GM23338 (cell line): ENCODE measurements around the gene HERC2. TPM values are rescaled to one million over a fixed set of nuclear protein-coding genes. Genes with fewer than 3 reads are reported as not detected.

Experiments used
- ATAC-seq: fragments of 200-7000 bp; cut with Tn5 transposase; 3 replicates; pipeline ENCODE4 v1.9.1; 2020
- DNase-seq: peaks from one replicate; pipeline ENCODE4 v3.0.0-alpha.2; 2015; ENCODE audit warnings: low spot score
- H2AFZ ChIP-seq: fragments of 200-600 bp; sonication (generic); 2 replicates; pipeline ENCODE4 v1.8.0; 2016; ENCODE audit warnings: antibody characterized with exemption, mild to moderate bottlenecking, moderate library complexity
- H3F3A ChIP-seq: fragments of 200-600 bp; sonication (generic); replicated peaks from 2 replicates; pipeline ENCODE4 v1.8.0; 2017; ENCODE audit warnings: antibody characterized with exemption, mixed run types, low read depth
- H3K27ac ChIP-seq: fragments of 200-600 bp; sonication (generic); 2 replicates; pipeline ENCODE4 v1.6.1; 2016; ENCODE audit warnings: low read depth
- H3K27me3 ChIP-seq: fragments of 200-600 bp; sonication (generic); 2 replicates; pipeline ENCODE4 v1.8.0; 2016; ENCODE audit warnings: mild to moderate bottlenecking, mixed run types, moderate library complexity; ENCODE audit not compliant: insufficient read depth
- H3K36me3 ChIP-seq: fragments of 200-600 bp; sonication (generic); 2 replicates; pipeline ENCODE4 v1.8.0; 2016; ENCODE audit warnings: mild to moderate bottlenecking; ENCODE audit not compliant: insufficient read depth
- H3K4me1 ChIP-seq: fragments of 200-600 bp; sonication (generic); 2 replicates; pipeline ENCODE4 v1.8.0; 2016; ENCODE audit warnings: mild to moderate bottlenecking, moderate library complexity; ENCODE audit not compliant: insufficient read depth
- H3K4me2 ChIP-seq: fragments of 200-600 bp; sonication (generic); 2 replicates; pipeline ENCODE4 v1.7.1; 2017; ENCODE audit warnings: mixed run types
- H3K4me3 ChIP-seq: fragments of 200-600 bp; sonication (generic); 2 replicates; pipeline ENCODE4 v1.6.1; 2016; ENCODE audit warnings: mixed run types
- H3K79me2 ChIP-seq: fragments of 200-600 bp; sonication (generic); replicated peaks from 2 replicates; pipeline ENCODE4 v1.8.0; 2017; ENCODE audit warnings: mild to moderate bottlenecking; ENCODE audit not compliant: insufficient read depth
- H3K9me2 ChIP-seq: fragments of 200-600 bp; sonication (generic); 2 replicates; pipeline ENCODE4 v1.8.0; 2017; ENCODE audit not compliant: insufficient read depth
- H4K20me1 ChIP-seq: fragments of 200-600 bp; sonication (generic); replicated peaks from 2 replicates; pipeline ENCODE4 v1.8.0; 2017; ENCODE audit warnings: mild to moderate bottlenecking; ENCODE audit not compliant: insufficient read depth
- H3K27ac Mint-ChIP-seq: 2 replicates; pipeline ENCODE4 v1.8.0; 2020; ENCODE audit warnings: inconsistent platforms, mild to moderate bottlenecking, moderate library complexity, mixed read lengths
- H3K27me3 Mint-ChIP-seq: 3 replicates; pipeline ENCODE4 v1.8.0; 2022; ENCODE audit warnings: low read depth, mild to moderate bottlenecking, moderate library complexity, mixed read lengths, inconsistent platforms; ENCODE audit not compliant: insufficient read depth, poor library complexity
- H3K36me3 Mint-ChIP-seq: 3 replicates; pipeline ENCODE4 v1.8.0; 2021; ENCODE audit warnings: low read depth, mild to moderate bottlenecking, inconsistent platforms, moderate library complexity, mixed read lengths
- H3K4me1 Mint-ChIP-seq: 3 replicates; pipeline ENCODE4 v1.8.0; 2020; ENCODE audit warnings: mild to moderate bottlenecking, inconsistent platforms, mixed read lengths
- H3K4me3 Mint-ChIP-seq: 3 replicates; pipeline ENCODE4 v1.8.0; 2021; ENCODE audit warnings: moderate library complexity, mild to moderate bottlenecking, inconsistent platforms, mixed read lengths
- H3K9me3 Mint-ChIP-seq: 3 replicates; pipeline ENCODE4 v1.8.0; 2020; ENCODE audit warnings: moderate library complexity, mild to moderate bottlenecking, inconsistent platforms, mixed read lengths
- CTCF ChIP-seq, 2 experiments: fragments of 200-600 bp in 1 of 2; sonication (generic) in 1 of 2; conservative IDR thresholded peaks; 2 replicates each; pipeline versions ENCODE4 v1.5.1 to v1.6.1; 2016 to 2017; ENCODE audit warnings: antibody characterized with exemption in 2 of 2, low read depth in 2 of 2, mild to moderate bottlenecking in 2 of 2, moderate library complexity in 1 of 2
- EZH2 ChIP-seq: fragments of 200-600 bp; sonication (generic); IDR thresholded peaks from one replicate; pipeline ENCODE4 v1.8.0; 2017; ENCODE audit warnings: antibody characterized with exemption, mild to moderate bottlenecking, low read depth; ENCODE audit not compliant: unreplicated experiment
- EZH2phosphoT487 ChIP-seq: fragments of 200-600 bp; sonication (generic); IDR thresholded peaks from one replicate; pipeline ENCODE4 v1.8.1; 2018; ENCODE audit warnings: antibody characterized with exemption; ENCODE audit not compliant: unreplicated experiment
- JUNB ChIP-seq: IDR thresholded peaks from one replicate; pipeline ENCODE4 v1.6.1; 2016; ENCODE audit warnings: antibody characterized with exemption; ENCODE audit not compliant: unreplicated experiment
- NANOG ChIP-seq: IDR thresholded peaks from 2 replicates; pipeline ENCODE4 v1.6.1; 2016; ENCODE audit warnings: antibody characterized with exemption, borderline replicate concordance
- POLR2AphosphoS5 ChIP-seq: IDR thresholded peaks from 2 replicates; pipeline ENCODE4 v1.6.1; 2016; ENCODE audit warnings: antibody characterized with exemption, low read depth
- STAT1 ChIP-seq: IDR thresholded peaks from one replicate; pipeline ENCODE4 v1.6.1; 2016; ENCODE audit warnings: antibody characterized with exemption; ENCODE audit not compliant: unreplicated experiment
- ZNF114 ChIP-seq: fragments of 250-450 bp; sonication (Bioruptor Pico); IDR thresholded peaks from 2 replicates; pipeline ENCODE4 v1.5.0; 2020; ENCODE audit warnings: mild to moderate bottlenecking, moderate library complexity
- ZNF331 ChIP-seq: fragments of 250-450 bp; sonication (Bioruptor Pico); IDR thresholded peaks from 2 replicates; pipeline ENCODE4 v1.5.0; 2020; ENCODE audit warnings: low read depth, mild to moderate bottlenecking, moderate library complexity
- polyA plus RNA-seq: library from polyadenylated mRNA; unstranded; fragments of >200 nt; fragmentation: Nextera tagmentation; extraction: Ambion mirVana; gene quantifications from 2 replicates; pipeline ENCODE4 v1.2.1, GENCODE V29; 2016
- total RNA-seq: library from RNA; depleted of rRNA; stranded (reverse); fragments of >200 nt; shearing (Covaris generic); gene quantifications from 2 replicates; pipeline ENCODE4 v1.2.3, GENCODE V29; 2014
- TF ChIP-seq, protein P1 (sequence below): IDR thresholded peaks from one replicate; pipeline ENCODE4 v1.6.1; 2018; ENCODE audit warnings: antibody characterized with exemption; ENCODE audit not compliant: unreplicated experiment
- TF ChIP-seq, protein P2 (sequence below): fragments of 250-450 bp; sonication (Bioruptor Pico); IDR thresholded peaks from 2 replicates; pipeline ENCODE4 v1.5.0; 2020; ENCODE audit warnings: mild to moderate bottlenecking, moderate library complexity
- TF ChIP-seq, protein P3 (sequence below): IDR thresholded peaks from 2 replicates; pipeline ENCODE4 v1.6.1; 2016; ENCODE audit warnings: antibody characterized with exemption

HERC2 gene
- total and polyA plus RNA-seq, 2 experiments from 2014 or later = 71.3 to 80.7 TPM

GRCh38 chr15:28132524-28133275 lies 189.3 kb downstream of the HERC2 start:
- H3K27me3 Mint-ChIP-seq = no peaks in the 10 kb centered on the region
- no peak for ATAC-seq
- Histone ChIP-seq H4K20me1 (no peaks in the 10 kb centered on the region), H3K36me3 (peaks cover 6% of the 10 kb centered on the region; the same call in 1 of the 2 replicates), H3K4me1 (peaks cover 15% of the 10 kb centered on the region), H3K27me3 (no peaks in the 10 kb centered on the region), H3K4me3 (no peak overlapping the region), H2AFZ (no peak overlapping the region), H3K27ac (no peak overlapping the region), H3K79me2 (no peaks in the 10 kb centered on the region), H3K9me2 (no peaks in the 10 kb centered on the region), H3F3A (no peaks in the 10 kb centered on the region), H3K4me2 (no peak overlapping the region; the same call in 1 of the 2 replicates)
- no peaks in the 10 kb centered on the region for H3K9me3 Mint-ChIP-seq
- peaks cover 64% of the 10 kb centered on the region for H3K36me3 Mint-ChIP-seq
- H3K4me1 Mint-ChIP-seq = peaks cover 30% of the 10 kb centered on the region
- H3K4me3 Mint-ChIP-seq = 0 out of 3 replicates have a peak overlapping the region, but pooled peaks have one; percentile 6
- peak overlapping the region; percentile 87 for H3K27ac Mint-ChIP-seq
- no peak for DNase-seq
- TF ChIP-seq, protein P1, sequence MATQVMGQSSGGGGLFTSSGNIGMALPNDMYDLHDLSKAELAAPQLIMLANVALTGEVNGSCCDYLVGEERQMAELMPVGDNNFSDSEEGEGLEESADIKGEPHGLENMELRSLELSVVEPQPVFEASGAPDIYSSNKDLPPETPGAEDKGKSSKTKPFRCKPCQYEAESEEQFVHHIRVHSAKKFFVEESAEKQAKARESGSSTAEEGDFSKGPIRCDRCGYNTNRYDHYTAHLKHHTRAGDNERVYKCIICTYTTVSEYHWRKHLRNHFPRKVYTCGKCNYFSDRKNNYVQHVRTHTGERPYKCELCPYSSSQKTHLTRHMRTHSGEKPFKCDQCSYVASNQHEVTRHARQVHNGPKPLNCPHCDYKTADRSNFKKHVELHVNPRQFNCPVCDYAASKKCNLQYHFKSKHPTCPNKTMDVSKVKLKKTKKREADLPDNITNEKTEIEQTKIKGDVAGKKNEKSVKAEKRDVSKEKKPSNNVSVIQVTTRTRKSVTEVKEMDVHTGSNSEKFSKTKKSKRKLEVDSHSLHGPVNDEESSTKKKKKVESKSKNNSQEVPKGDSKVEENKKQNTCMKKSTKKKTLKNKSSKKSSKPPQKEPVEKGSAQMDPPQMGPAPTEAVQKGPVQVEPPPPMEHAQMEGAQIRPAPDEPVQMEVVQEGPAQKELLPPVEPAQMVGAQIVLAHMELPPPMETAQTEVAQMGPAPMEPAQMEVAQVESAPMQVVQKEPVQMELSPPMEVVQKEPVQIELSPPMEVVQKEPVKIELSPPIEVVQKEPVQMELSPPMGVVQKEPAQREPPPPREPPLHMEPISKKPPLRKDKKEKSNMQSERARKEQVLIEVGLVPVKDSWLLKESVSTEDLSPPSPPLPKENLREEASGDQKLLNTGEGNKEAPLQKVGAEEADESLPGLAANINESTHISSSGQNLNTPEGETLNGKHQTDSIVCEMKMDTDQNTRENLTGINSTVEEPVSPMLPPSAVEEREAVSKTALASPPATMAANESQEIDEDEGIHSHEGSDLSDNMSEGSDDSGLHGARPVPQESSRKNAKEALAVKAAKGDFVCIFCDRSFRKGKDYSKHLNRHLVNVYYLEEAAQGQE = no peak
- TF ChIP-seq NANOG (no peak), STAT1 (no peak), ZNF331 (no peak), POLR2AphosphoS5 (no peak), CTCF (conservative IDR thresholded peaks at IDR 0.05; ENCODE audit: low read depth in 2 of 2) (no peak), ZNF114 (no peak), JUNB (no peak), EZH2phosphoT487 (no peak), EZH2 (no peak)
- TF ChIP-seq, protein P2, sequence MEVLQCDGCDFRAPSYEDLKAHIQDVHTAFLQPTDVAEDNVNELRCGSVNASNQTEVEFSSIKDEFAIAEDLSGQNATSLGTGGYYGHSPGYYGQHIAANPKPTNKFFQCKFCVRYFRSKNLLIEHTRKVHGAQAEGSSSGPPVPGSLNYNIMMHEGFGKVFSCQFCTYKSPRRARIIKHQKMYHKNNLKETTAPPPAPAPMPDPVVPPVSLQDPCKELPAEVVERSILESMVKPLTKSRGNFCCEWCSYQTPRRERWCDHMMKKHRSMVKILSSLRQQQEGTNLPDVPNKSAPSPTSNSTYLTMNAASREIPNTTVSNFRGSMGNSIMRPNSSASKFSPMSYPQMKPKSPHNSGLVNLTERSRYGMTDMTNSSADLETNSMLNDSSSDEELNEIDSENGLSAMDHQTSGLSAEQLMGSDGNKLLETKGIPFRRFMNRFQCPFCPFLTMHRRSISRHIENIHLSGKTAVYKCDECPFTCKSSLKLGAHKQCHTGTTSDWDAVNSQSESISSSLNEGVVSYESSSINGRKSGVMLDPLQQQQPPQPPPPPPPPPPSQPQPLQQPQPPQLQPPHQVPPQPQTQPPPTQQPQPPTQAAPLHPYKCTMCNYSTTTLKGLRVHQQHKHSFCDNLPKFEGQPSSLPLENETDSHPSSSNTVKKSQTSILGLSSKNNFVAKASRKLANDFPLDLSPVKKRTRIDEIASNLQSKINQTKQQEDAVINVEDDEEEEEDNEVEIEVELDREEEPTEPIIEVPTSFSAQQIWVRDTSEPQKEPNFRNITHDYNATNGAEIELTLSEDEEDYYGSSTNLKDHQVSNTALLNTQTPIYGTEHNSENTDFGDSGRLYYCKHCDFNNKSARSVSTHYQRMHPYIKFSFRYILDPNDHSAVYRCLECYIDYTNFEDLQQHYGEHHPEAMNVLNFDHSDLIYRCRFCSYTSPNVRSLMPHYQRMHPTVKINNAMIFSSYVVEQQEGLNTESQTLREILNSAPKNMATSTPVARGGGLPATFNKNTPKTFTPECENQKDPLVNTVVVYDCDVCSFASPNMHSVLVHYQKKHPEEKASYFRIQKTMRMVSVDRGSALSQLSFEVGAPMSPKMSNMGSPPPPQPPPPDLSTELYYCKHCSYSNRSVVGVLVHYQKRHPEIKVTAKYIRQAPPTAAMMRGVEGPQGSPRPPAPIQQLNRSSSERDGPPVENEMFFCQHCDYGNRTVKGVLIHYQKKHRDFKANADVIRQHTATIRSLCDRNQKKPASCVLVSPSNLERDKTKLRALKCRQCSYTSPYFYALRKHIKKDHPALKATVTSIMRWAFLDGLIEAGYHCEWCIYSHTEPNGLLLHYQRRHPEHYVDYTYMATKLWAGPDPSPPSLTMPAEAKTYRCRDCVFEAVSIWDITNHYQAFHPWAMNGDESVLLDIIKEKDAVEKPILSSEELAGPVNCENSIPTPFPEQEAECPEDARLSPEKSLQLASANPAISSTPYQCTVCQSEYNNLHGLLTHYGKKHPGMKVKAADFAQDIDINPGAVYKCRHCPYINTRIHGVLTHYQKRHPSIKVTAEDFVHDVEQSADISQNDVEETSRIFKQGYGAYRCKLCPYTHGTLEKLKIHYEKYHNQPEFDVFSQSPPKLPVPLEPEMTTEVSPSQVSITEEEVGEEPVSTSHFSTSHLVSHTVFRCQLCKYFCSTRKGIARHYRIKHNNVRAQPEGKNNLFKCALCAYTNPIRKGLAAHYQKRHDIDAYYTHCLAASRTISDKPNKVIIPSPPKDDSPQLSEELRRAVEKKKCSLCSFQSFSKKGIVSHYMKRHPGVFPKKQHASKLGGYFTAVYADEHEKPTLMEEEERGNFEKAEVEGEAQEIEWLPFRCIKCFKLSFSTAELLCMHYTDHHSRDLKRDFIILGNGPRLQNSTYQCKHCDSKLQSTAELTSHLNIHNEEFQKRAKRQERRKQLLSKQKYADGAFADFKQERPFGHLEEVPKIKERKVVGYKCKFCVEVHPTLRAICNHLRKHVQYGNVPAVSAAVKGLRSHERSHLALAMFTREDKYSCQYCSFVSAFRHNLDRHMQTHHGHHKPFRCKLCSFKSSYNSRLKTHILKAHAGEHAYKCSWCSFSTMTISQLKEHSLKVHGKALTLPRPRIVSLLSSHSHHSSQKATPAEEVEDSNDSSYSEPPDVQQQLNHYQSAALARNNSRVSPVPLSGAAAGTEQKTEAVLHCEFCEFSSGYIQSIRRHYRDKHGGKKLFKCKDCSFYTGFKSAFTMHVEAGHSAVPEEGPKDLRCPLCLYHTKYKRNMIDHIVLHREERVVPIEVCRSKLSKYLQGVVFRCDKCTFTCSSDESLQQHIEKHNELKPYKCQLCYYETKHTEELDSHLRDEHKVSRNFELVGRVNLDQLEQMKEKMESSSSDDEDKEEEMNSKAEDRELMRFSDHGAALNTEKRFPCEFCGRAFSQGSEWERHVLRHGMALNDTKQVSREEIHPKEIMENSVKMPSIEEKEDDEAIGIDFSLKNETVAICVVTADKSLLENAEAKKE (CRISPR knock-in tag) = no peak
- TF ChIP-seq, protein P3, sequence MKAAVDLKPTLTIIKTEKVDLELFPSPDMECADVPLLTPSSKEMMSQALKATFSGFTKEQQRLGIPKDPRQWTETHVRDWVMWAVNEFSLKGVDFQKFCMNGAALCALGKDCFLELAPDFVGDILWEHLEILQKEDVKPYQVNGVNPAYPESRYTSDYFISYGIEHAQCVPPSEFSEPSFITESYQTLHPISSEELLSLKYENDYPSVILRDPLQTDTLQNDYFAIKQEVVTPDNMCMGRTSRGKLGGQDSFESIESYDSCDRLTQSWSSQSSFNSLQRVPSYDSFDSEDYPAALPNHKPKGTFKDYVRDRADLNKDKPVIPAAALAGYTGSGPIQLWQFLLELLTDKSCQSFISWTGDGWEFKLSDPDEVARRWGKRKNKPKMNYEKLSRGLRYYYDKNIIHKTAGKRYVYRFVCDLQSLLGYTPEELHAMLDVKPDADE = no peak
